CD4-positive, alpha-beta T cell (primary cell): ENCODE results near the gene GARIN5B. TPM values are rescaled to one million over a fixed set of nuclear protein-coding genes. Genes with fewer than 3 reads are reported as not detected.

Experiments used
- ATAC-seq: fragments of 200-7000 bp; cut with Tn5 transposase; one replicate; pipeline ENCODE4 v1.10.0; 2022; ENCODE audit warnings: mild to moderate bottlenecking; ENCODE audit not compliant: poor library complexity
- CTCF ChIA-PET: fragments of 350-600 bp; sonication (Branson Sonifier 250); formaldehyde crosslinking; loops from one replicate; lab custom pipeline; 2021; ENCODE audit warnings: antibody characterized with exemption, inconsistent platforms; lab: Charles Lee
- POLR2A ChIA-PET: fragments of 350-600 bp; sonication (Branson Sonifier 250); formaldehyde crosslinking; loops from one replicate; lab custom pipeline; 2021; ENCODE audit warnings: antibody characterized with exemption, inconsistent platforms; lab: Charles Lee
- DNase-seq, 14 experiments: peaks; one replicate each; pipeline ENCODE4 v3.0.0-alpha.2; 2013 to 2020; ENCODE audit warnings: mixed read lengths in 2 of 14
- H3K27ac ChIP-seq, 2 donors: one replicate each; pipeline versions ENCODE4 v1.5.1 to v1.7.0; 2013; ENCODE audit warnings: low read length in 2 of 2, low read depth in 1 of 2, mild to moderate bottlenecking in 1 of 2
- H3K27me3 ChIP-seq, 2 experiments: 1 replicate in 1 of 2; 2 replicates in 1 of 2; pipeline versions ENCODE4 v1.6.1 to v1.7.0; 2013; ENCODE audit warnings: low read length in 2 of 2, control low read depth in 1 of 2, mild to moderate bottlenecking in 1 of 2, moderate library complexity in 1 of 2; ENCODE audit not compliant: insufficient read depth in 2 of 2, control insufficient read depth in 1 of 2
- H3K36me3 ChIP-seq: one replicate; pipeline ENCODE4 v1.6.1; 2013; ENCODE audit warnings: low read length, control low read depth; ENCODE audit not compliant: insufficient read depth
- H3K4me1 ChIP-seq: one replicate; pipeline ENCODE4 v1.6.1; 2013; ENCODE audit warnings: low read length, control low read depth; ENCODE audit not compliant: insufficient read depth
- H3K4me3 ChIP-seq: one replicate; pipeline ENCODE4 v1.5.1; 2013; ENCODE audit warnings: mild to moderate bottlenecking, low read length, moderate library complexity
- H3K9me3 ChIP-seq, 2 experiments: 1 replicate in 1 of 2; 2 replicates in 1 of 2; pipeline versions ENCODE4 v1.6.1 to v1.7.0; 2013; ENCODE audit warnings: low read length in 2 of 2, mild to moderate bottlenecking in 2 of 2, control low read depth in 1 of 2, moderate library complexity in 1 of 2; ENCODE audit not compliant: control insufficient read depth in 1 of 2, insufficient read depth in 1 of 2
- H3K27ac Mint-ChIP-seq: one replicate; pipeline ENCODE4 v1.8.0; 2020; ENCODE audit warnings: mixed read lengths
- H3K27me3 Mint-ChIP-seq: one replicate; pipeline ENCODE4 v1.8.0; 2021; ENCODE audit warnings: mixed read lengths
- H3K36me3 Mint-ChIP-seq: one replicate; pipeline ENCODE4 v1.8.0; 2021; ENCODE audit warnings: low read depth, mixed read lengths
- H3K4me1 Mint-ChIP-seq: one replicate; pipeline ENCODE4 v1.8.0; 2021; ENCODE audit warnings: low read depth, mixed read lengths
- H3K4me3 Mint-ChIP-seq: one replicate; pipeline ENCODE4 v1.8.0; 2020; ENCODE audit warnings: mild to moderate bottlenecking, mixed read lengths
- H3K9me3 Mint-ChIP-seq: one replicate; pipeline ENCODE4 v1.8.0; 2020; ENCODE audit warnings: mixed read lengths
- CTCF ChIP-seq: fragments of 200-600 bp; IDR thresholded peaks from one replicate; pipeline ENCODE4 v1.8.0; 2022; ENCODE audit warnings: antibody characterized with exemption, mild to moderate bottlenecking
- intact Hi-C, 2 experiments: fragments of 100-400 bp; cut with DNase I in 1 of 2; cut with micrococcal nuclease in 1 of 2; formaldehyde crosslinking; loops; one replicate each; pipeline versions ENCODE4 v1.15.1 to v1.9.0; 2023 to 2025; cut with DNase I, micrococcal nuclease
- total RNA-seq, 174 experiments: library from RNA in 2 of 174; stranded (reverse) in 2 of 174; gene quantifications; one replicate each; pipeline ENCODE4 v1.2.3 and lab custom pipeline; 2021 to 2026

Gene GARIN5B
- total RNA-seq, 2 experiments from 2014 or later, result 0.08 TPM; not detected in 1

- intact Hi-C loops, result loop anchor here in 1 of 2 experiments (10.0 kb wide), 1 partner anchor 197 kb away; no protein-coding TSS in a partner anchor
- Histone ChIP-seq H3K4me1 (peaks cover 8% of the 10 kb centered on the region), H3K27me3 (no peaks in the 10 kb centered on the region), H3K4me3 (no peak overlapping the region), H3K9me3 (peaks cover 0 to 7% of the 10 kb centered on the region in 2 experiments), H3K27ac (no peak overlapping the region), H3K36me3 (no peaks in the 10 kb centered on the region)
- DNase-seq, result no peak
- TF ChIP-seq CTCF, result no peak
- no peak for ATAC-seq
- Mint-ChIP-seq H3K4me3 (no peak overlapping the region), H3K27ac (no peak overlapping the region), H3K4me1 (peaks cover 6% of the 10 kb centered on the region), H3K36me3 (no peaks in the 10 kb centered on the region), H3K27me3 (no peaks in the 10 kb centered on the region), H3K9me3 (no peaks in the 10 kb centered on the region)
- CTCF ChIA-PET, result no interaction called here
- POLR2A ChIA-PET, result interaction anchor here (0.5 kb wide), 1 partner anchor 54 kb away, joined by 4 read pairs; no protein-coding TSS in a partner anchor
Measured at GRCh38 chr19:55308281-55308680, 54.8 kb downstream of the GARIN5B start.

- Mint-ChIP-seq H3K27me3 (no peaks in the 10 kb centered on the region), H3K9me3 (no peaks in the 10 kb centered on the region), H3K36me3 (no peaks in the 10 kb centered on the region), H3K4me3 (no peak overlapping the region), H3K4me1 (peaks cover 11% of the 10 kb centered on the region), H3K27ac (no peak overlapping the region)
- CTCF ChIA-PET, result no interaction called here
- H3K27ac ChIP-seq, result no peak overlapping the region
- ATAC-seq, result no peak
- no peaks in the 10 kb centered on the region for H3K36me3 ChIP-seq
- no peak for TF ChIP-seq CTCF
- POLR2A ChIA-PET, result interaction anchor here (0.8 kb wide), 1 partner anchor 48 kb away, joined by 3 read pairs; the partner anchor contains the start of gene PPP6R1
- peaks cover 0 to 7% of the 10 kb centered on the region in 2 experiments for H3K9me3 ChIP-seq
- H3K4me1 ChIP-seq, result peaks cover 15% of the 10 kb centered on the region
- intact Hi-C loops, result loop anchor here in 1 of 2 experiments (10.0 kb wide), 1 partner anchor 198 kb away; no protein-coding TSS in a partner anchor
- no peak for DNase-seq
- H3K4me3 ChIP-seq, result no peak overlapping the region
- H3K27me3 ChIP-seq, result no peaks in the 10 kb centered on the region
Measured at GRCh38 chr19:55306712-55307111, 56.3 kb downstream of the GARIN5B start.

- H3K9me3 ChIP-seq, result peaks cover 0 to 7% of the 10 kb centered on the region in 2 experiments
- H3K9me3 Mint-ChIP-seq, result no peaks in the 10 kb centered on the region
- ChIA-PET CTCF (no interaction called here), POLR2A (interaction anchor here (0.8 kb wide), 1 partner anchor 47 kb away, joined by 3 read pairs; the partner anchor contains the start of gene PPP6R1)
- H3K36me3 ChIP-seq, result no peaks in the 10 kb centered on the region
- H3K27ac ChIP-seq, result no peak overlapping the region
- peaks cover 14% of the 10 kb centered on the region for H3K4me1 Mint-ChIP-seq
- H3K4me3 Mint-ChIP-seq, result no peak overlapping the region
- peaks cover 21% of the 10 kb centered on the region for H3K4me1 ChIP-seq
- H3K27me3 Mint-ChIP-seq, result no peaks in the 10 kb centered on the region
- TF ChIP-seq CTCF, result no peak
- DNase-seq (no peak), ATAC-seq (no peak)
- no peak overlapping the region for H3K27ac Mint-ChIP-seq
- no peak overlapping the region for H3K4me3 ChIP-seq
- no peaks in the 10 kb centered on the region for H3K36me3 Mint-ChIP-seq
- intact Hi-C loops, result loop anchor here in 1 of 2 experiments (1.0 to 10.0 kb wide), 2 partner anchors 33 to 199 kb away; partner anchors contain the start of gene KMT5C
- no peaks in the 10 kb centered on the region for H3K27me3 ChIP-seq
Measured at GRCh38 chr19:55305983-55306562, 57.0 kb downstream of the GARIN5B start.
